K562 (cell line): Measurements from ENCODE around the gene PLSCR3. TPM values are rescaled to one million over a fixed set of nuclear protein-coding genes. Genes with fewer than 3 reads are reported as not detected.

ENCODE experiments used
- ATAC-seq: fragments of 200-7000 bp; cut with Tn5 transposase; 3 replicates; pipeline ENCODE4 v1.9.1; 2020; ENCODE audit warnings: moderate library complexity
- BruUV-seq: library from RNA; stranded (reverse); fragments of 400-500 nt; replicated peaks from 2 replicates; lab custom pipeline; 2021; lab: Mats Ljungman, UMichigan
- CTCF ChIA-PET: fragments of 300-600 bp; formaldehyde crosslinking; extraction: SDS; loops from one replicate; lab custom pipeline; 2021; ENCODE audit warnings: low intra/inter-chr PET ratio; lab: Yijun Ruan, JAX
- POLR2A ChIA-PET: fragments of 300-600, 350-650 bp; sonication (Branson Sonifier 250); formaldehyde crosslinking; extraction: SDS; loops from one replicate; lab custom pipeline; 2021; ENCODE audit warnings: antibody characterized with exemption, inconsistent platforms; lab: Yijun Ruan, JAX
- DNase-seq, 4 experiments: peaks; one replicate each; pipeline versions ENCODE4 v3.0.0 to v3.0.0-alpha.2; 2011 to 2018; ENCODE audit warnings: low spot score in 3 of 4, mixed read lengths in 3 of 4; ENCODE audit errors: extremely low read depth in 1 of 4
- FAIRE-seq: peaks from 2 replicates; lab custom pipeline; 2011; peaks lifted over from hg19 to GRCh38; lab: Jason Lieb, UNC
- H2AFZ ChIP-seq: 2 replicates; pipeline ENCODE4 v1.6.0; 2011; ENCODE audit warnings: low read depth, low read length, control low read depth, inconsistent platforms
- H3K27ac ChIP-seq: fragments of 200-600 bp; 3 replicates; pipeline ENCODE4 v1.8.0; 2011; ENCODE audit warnings: low read depth, mild to moderate bottlenecking, control low read depth, inconsistent platforms, low read length, moderate library complexity, mixed read lengths; ENCODE audit errors: extremely low read depth
- H3K27me3 ChIP-seq, 2 experiments: fragments of 300-600 bp in 1 of 2; 2 replicates in 1 of 2; 3 replicates in 1 of 2; pipeline versions ENCODE4 v1.6.0 to v1.8.0; 2011; ENCODE audit warnings: inconsistent platforms in 2 of 2, low read length in 2 of 2, mild to moderate bottlenecking in 1 of 2, mixed read lengths in 1 of 2, moderate library complexity in 1 of 2; ENCODE audit not compliant: control insufficient read depth in 2 of 2, insufficient read depth in 2 of 2
- H3K36me3 ChIP-seq: fragments of 300-600 bp; 3 replicates; pipeline ENCODE4 v1.8.0; 2011; ENCODE audit warnings: mild to moderate bottlenecking, low read length, inconsistent platforms; ENCODE audit not compliant: control insufficient read depth, insufficient read depth
- H3K4me1 ChIP-seq, 2 experiments: fragments of 200-600 bp in 1 of 2; replicated peaks in 1 of 2; 2 replicates in 1 of 2; 3 replicates in 1 of 2; pipeline versions ENCODE4 v1.5.1 to v1.8.0; 2011; ENCODE audit warnings: inconsistent platforms in 2 of 2, low read length in 2 of 2, mild to moderate bottlenecking in 1 of 2, mixed read lengths in 1 of 2, moderate library complexity in 1 of 2; ENCODE audit not compliant: control insufficient read depth in 2 of 2, insufficient read depth in 2 of 2
- H3K4me2 ChIP-seq: 2 replicates; pipeline ENCODE4 v1.6.1; 2011; ENCODE audit warnings: low read length, control low read depth, inconsistent platforms, mixed read lengths; ENCODE audit not compliant: insufficient read depth
- H3K4me3 ChIP-seq: fragments of 200-600 bp; sonication (generic), shearing (Covaris generic); 2 replicates; pipeline ENCODE4 v1.5.1; 2016; ENCODE audit warnings: control low read depth, inconsistent platforms
- H3K79me2 ChIP-seq: fragments of 200-600 bp; 3 replicates; pipeline ENCODE4 v1.8.0; 2011; ENCODE audit warnings: low read length, inconsistent platforms; ENCODE audit not compliant: control insufficient read depth, insufficient read depth
- H3K9ac ChIP-seq, 2 experiments: 2 replicates each; pipeline versions ENCODE4 v1.6.0 to v1.6.1; 2011; ENCODE audit warnings: low read depth in 2 of 2, low read length in 2 of 2, control low read depth in 1 of 2, inconsistent platforms in 1 of 2, mild to moderate bottlenecking in 1 of 2, mixed read lengths in 1 of 2; ENCODE audit not compliant: insufficient read depth in 1 of 2
- H3K9me1 ChIP-seq: one replicate; pipeline ENCODE4 v1.6.0; 2011; ENCODE audit warnings: inconsistent platforms, mild to moderate bottlenecking, low read length, moderate library complexity; ENCODE audit not compliant: control insufficient read depth, insufficient read depth
- H3K9me3 ChIP-seq: replicated peaks from 2 replicates; pipeline ENCODE4 v1.5.1; 2011; ENCODE audit warnings: low read depth, low read length, inconsistent platforms; ENCODE audit not compliant: control insufficient read depth, insufficient read depth
- H4K20me1 ChIP-seq: replicated peaks from 2 replicates; pipeline ENCODE4 v1.6.1; 2011; ENCODE audit warnings: low read length, inconsistent platforms, mixed read lengths; ENCODE audit not compliant: control insufficient read depth, insufficient read depth
- PBX2 ChIP-seq, 2 experiments: IDR thresholded peaks in 1 of 2; conservative IDR thresholded peaks in 1 of 2; 2 replicates each; pipeline ENCODE4 v1.6.1; 2016; ENCODE audit warnings: low read depth in 2 of 2, mild to moderate bottlenecking in 1 of 2, missing compliant biosample characterization in 1 of 2, missing genetic modification characterization in 1 of 2, moderate library complexity in 1 of 2
- PCBP1 ChIP-seq: fragments of 200-400 bp; formaldehyde crosslinking; IDR thresholded peaks from 2 replicates; pipeline ENCODE4 v1.6.1; 2018; ENCODE audit warnings: mild to moderate bottlenecking, low read depth, low read length; ENCODE audit not compliant: poor library complexity, severe bottlenecking
- ZBTB9 ChIP-seq: fragments of 450-650 bp; formaldehyde crosslinking; IDR thresholded peaks from 2 replicates; pipeline ENCODE4 v1.4.0; 2020; ENCODE audit warnings: mild to moderate bottlenecking, moderate library complexity
- ZNF512 ChIP-seq: IDR thresholded peaks from 2 replicates; pipeline ENCODE4 v1.6.1; 2016; ENCODE audit warnings: missing genetic modification characterization, missing compliant biosample characterization
- ZNF583 ChIP-seq: fragments of 250-450 bp; sonication (Bioruptor Pico); IDR thresholded peaks from 2 replicates; pipeline ENCODE4 v1.4.0; 2020
- WGBS: fragments of 100-300 bp; shearing (Covaris generic); methylation state at CpG from one replicate; pipeline ENCODE4 v1.1.6; 2016; ENCODE audit warnings: low coverage, mixed read lengths; ENCODE audit not compliant: insufficient coverage; ENCODE audit errors: missing lambda C conversion rate; 5-methylcytosine and 5-hydroxymethylcytosine counted together
- in situ Hi-C: fragments of 300-500 bp; cut with MboI; formaldehyde crosslinking; loops from 4 replicates; pipeline ENCODE4 v1.15.0; 2018; ENCODE audit warnings: inconsistent platforms, mixed read lengths
- intact Hi-C: fragments of 100-400 bp; cut with micrococcal nuclease; formaldehyde crosslinking; loops from 2 replicates; pipeline ENCODE4 v1.14.2; 2022
- polyA plus RNA-seq, 8 experiments: library from polyadenylated mRNA; depleted of rRNA in 4 of 8; stranded (reverse) in 5 of 8; unstranded in 3 of 8; fragments of >200 nt; fragmentation: Nextera tagmentation in 2 of 8; fragmentation: Illumina TruSeq in 1 of 8; extraction: Ambion mirVana in 2 of 8; extraction: Trizol in 1 of 8; gene quantifications; 2 replicates each; pipeline versions ENCODE4 v1.2.1 to v1.2.3, GENCODE V29; 2011 to 2014; ENCODE audit warnings: inconsistent platforms in 1 of 8, missing spikeins in 1 of 8
- total RNA-seq, 7 experiments: library from RNA; depleted of rRNA in 6 of 7; stranded (reverse); fragments of >200 nt in 6 of 7; fragmentation: Illumina TruSeq in 2 of 7; extraction: Trizol in 2 of 7; gene quantifications; 2 replicates each; pipeline versions ENCODE4 v1.2.1 to v1.2.3, GENCODE V29; 2011 to 2021; ENCODE audit warnings: low replicate concordance in 1 of 7

PLSCR3 gene
- total and polyA plus RNA-seq, 9 of the 15 experiments (the other 6 are each of a cell fraction or from before 2014, with no cell fraction given), result 3.2 to 16.8 (median 4.5) TPM

GRCh38 chr17:7431231-7431630 lies 36.9 kb upstream of the PLSCR3 start:
- ChIA-PET CTCF (no interaction called here), POLR2A (interaction anchor here (0.7 kb wide), 1 partner anchor 49 kb away, joined by 3 read pairs; no protein-coding TSS in a partner anchor)
- intact Hi-C loops, result no loop called here

GRCh38 chr17:7429722-7430121 lies 35.4 kb upstream of the PLSCR3 start:
- ATAC-seq (no peak), DNase-seq (no peak), FAIRE-seq (no peak)
- H3K4me3 ChIP-seq, result no peak overlapping the region
- H3K36me3 ChIP-seq, result no peaks in the 10 kb centered on the region
- intact Hi-C loops (no loop called here), in situ Hi-C loops (no loop called here)
- no peaks in the 10 kb centered on the region for H3K79me2 ChIP-seq
- BruUV-seq, result no TSS peak
- H3K4me1 ChIP-seq, result peaks cover 0 to 16% of the 10 kb centered on the region in 2 experiments; a peak in 3 of 5 replicates
- WGBS, result 50% methylated on average over 4 of the region's 10 CpGs
- no peaks in the 10 kb centered on the region for H3K9me3 ChIP-seq
- no peaks in the 10 kb centered on the region for H3K9me1 ChIP-seq
- POLR2A ChIA-PET, result interaction anchor here (0.5 kb wide), 1 partner anchor 67 kb away, joined by 4 read pairs; no protein-coding TSS in a partner anchor
- H4K20me1 ChIP-seq, result no peaks in the 10 kb centered on the region
- no peak overlapping the region for H3K27ac ChIP-seq
- no peaks in the 10 kb centered on the region for H3K27me3 ChIP-seq
- no peak overlapping the region for H2AFZ ChIP-seq
- no peak overlapping the region for H3K4me2 ChIP-seq
- CTCF ChIA-PET, result no interaction called here
- peak overlapping the region in 1 of 2 experiments; percentile 40; a peak in 1 of 4 replicates for H3K9ac ChIP-seq
- no peak for TF ChIP-seq PBX2 (CRISPR knock-in tag; IDR thresholded peaks at IDR 0.05; ENCODE audit: low read depth)
- TF ChIP-seq PBX2 (tag; conservative IDR thresholded peaks at IDR 0.05; ENCODE audit: low read depth), result no peak
- no peak for TF ChIP-seq ZNF512 (tag)
- no peak for TF ChIP-seq PCBP1

More at GRCh38 chr17:7431231-7431630, 36.9 kb upstream of the PLSCR3 start:
- Histone ChIP-seq H3K27ac (no peak overlapping the region), H3K9me1 (no peaks in the 10 kb centered on the region), H3K36me3 (no peaks in the 10 kb centered on the region), H3K27me3 (no peaks in the 10 kb centered on the region), H3K9ac (no peak overlapping the region), H4K20me1 (no peaks in the 10 kb centered on the region), H3K4me2 (no peak overlapping the region), H3K9me3 (no peaks in the 10 kb centered on the region), H3K4me1 (peaks cover 2 to 26% of the 10 kb centered on the region in 2 experiments; a peak in 4 of 5 replicates), H3K79me2 (peaks cover 2% of the 10 kb centered on the region; the same call in 2 of the 3 replicates), H2AFZ (no peak overlapping the region), H3K4me3 (no peak overlapping the region)
- FAIRE-seq, result no peak
- no peak for TF ChIP-seq ZBTB9
- TF ChIP-seq ZNF583 (CRISPR knock-in tag), result no peak
- WGBS, result 14% methylated on average over 1 of the region's 1 CpG
- no peak for DNase-seq
- ATAC-seq, result no peak
- in situ Hi-C loops, result no loop called here
- no TSS peak for BruUV-seq
